K562 (cell line): ENCODE measurements around the gene DGCR6L. TPM values are rescaled to one million over a fixed set of nuclear protein-coding genes. Genes with fewer than 3 reads are reported as not detected.
A peak's percentile ranks its signal among the peaks of the same experiment; 100 is the strongest.

ENCODE experiments used
- CHD1 ChIP-seq: fragments of 200-600 bp; sonication (generic); IDR thresholded peaks from one replicate; pipeline ENCODE4 v1.6.1; 2012; ENCODE audit warnings: mild to moderate bottlenecking, moderate library complexity, low read length, inconsistent platforms
- DDX20 ChIP-seq: fragments of 450-650 bp; IDR thresholded peaks from 2 replicates; pipeline ENCODE4 v1.6.1; 2016; ENCODE audit warnings: missing genetic modification characterization, low read depth, mild to moderate bottlenecking, missing compliant biosample characterization, moderate library complexity
- HNRNPK ChIP-seq: fragments of 200-400 bp; formaldehyde crosslinking; IDR thresholded peaks from one replicate; pipeline ENCODE4 v1.6.1; 2018; ENCODE audit warnings: mild to moderate bottlenecking, low read depth, low read length; ENCODE audit not compliant: poor library complexity, severe bottlenecking
- KLF13 ChIP-seq: fragments of 450-650 bp; IDR thresholded peaks from 2 replicates; pipeline ENCODE4 v1.6.1; 2016; ENCODE audit warnings: missing genetic modification characterization, low read depth, mild to moderate bottlenecking, missing compliant biosample characterization, moderate library complexity, borderline replicate concordance
- NFXL1 ChIP-seq: fragments of 450-650 bp; formaldehyde crosslinking; IDR thresholded peaks from 2 replicates; pipeline ENCODE4 v1.4.0; 2021; ENCODE audit warnings: mild to moderate bottlenecking
- SNIP1 ChIP-seq: fragments of 450-650 bp; IDR thresholded peaks from 2 replicates; pipeline ENCODE4 v1.7.1; 2017; ENCODE audit warnings: low read depth, mild to moderate bottlenecking
- SNRNP70 ChIP-seq: fragments of 200-400 bp; formaldehyde crosslinking; optimal IDR thresholded peaks from 2 replicates; pipeline ENCODE3; 2017; ENCODE audit warnings: low read depth, low read length
- ZNF253 ChIP-seq: fragments of 250-450 bp; sonication (Bioruptor Pico); conservative IDR thresholded peaks from 2 replicates; pipeline ENCODE4 v1.6.1; 2021; ENCODE audit warnings: mild to moderate bottlenecking
- ZNF324 ChIP-seq: fragments of 250-450 bp; sonication (Bioruptor Pico); IDR thresholded peaks from 2 replicates; pipeline ENCODE4 v1.4.0; 2020; ENCODE audit warnings: mild to moderate bottlenecking
- ZNF436 ChIP-seq: fragments of 250-450, 450-650 bp; sonication (Bioruptor Pico); formaldehyde crosslinking; IDR thresholded peaks from 2 replicates; pipeline ENCODE4 v1.7.0; 2020; ENCODE audit warnings: mild to moderate bottlenecking
- ZNF586 ChIP-seq: fragments of 450-650 bp; formaldehyde crosslinking; conservative IDR thresholded peaks from 2 replicates; pipeline ENCODE4 v1.4.0; 2020; ENCODE audit warnings: mild to moderate bottlenecking, moderate library complexity
- polyA plus RNA-seq, 8 experiments: library from polyadenylated mRNA; depleted of rRNA in 4 of 8; stranded (reverse) in 5 of 8; unstranded in 3 of 8; fragments of >200 nt; fragmentation: Nextera tagmentation in 2 of 8; fragmentation: Illumina TruSeq in 1 of 8; extraction: Ambion mirVana in 2 of 8; extraction: Trizol in 1 of 8; gene quantifications; 2 replicates each; pipeline versions ENCODE4 v1.2.1 to v1.2.3, GENCODE V29; 2011 to 2014; ENCODE audit warnings: inconsistent platforms in 1 of 8, missing spikeins in 1 of 8
- total RNA-seq, 7 experiments: library from RNA; depleted of rRNA in 6 of 7; stranded (reverse); fragments of >200 nt in 6 of 7; fragmentation: Illumina TruSeq in 2 of 7; extraction: Trizol in 2 of 7; gene quantifications; 2 replicates each; pipeline versions ENCODE4 v1.2.1 to v1.2.3, GENCODE V29; 2011 to 2021; ENCODE audit warnings: low replicate concordance in 1 of 7
- TF ChIP-seq, protein P1 (sequence below): sonication (generic); formaldehyde crosslinking; IDR thresholded peaks from 2 replicates; pipeline ENCODE4 v1.8.1; 2023; ENCODE audit warnings: missing genetic modification reagents, mild to moderate bottlenecking, borderline replicate concordance
- TF ChIP-seq, protein P2 (sequence below), 2 experiments: fragments of 450-650 bp; IDR thresholded peaks; 2 replicates each; pipeline ENCODE4 v1.6.1; 2016
- TF ChIP-seq, protein P3 (sequence below): sonication (generic); formaldehyde crosslinking; IDR thresholded peaks from 2 replicates; pipeline ENCODE4 v1.8.1; 2022; ENCODE audit warnings: missing genetic modification reagents
- TF ChIP-seq, protein P4 (sequence below), 2 experiments: fragments of 450-650 bp in 1 of 2; IDR thresholded peaks; 2 replicates each; pipeline ENCODE4 v1.6.1; 2011 to 2017; ENCODE audit warnings: low read depth in 2 of 2, antibody characterized with exemption in 1 of 2, borderline replicate concordance in 1 of 2, low read length in 1 of 2, mild to moderate bottlenecking in 1 of 2, mixed read lengths in 1 of 2; ENCODE audit not compliant: control insufficient read depth in 1 of 2

The DGCR6L gene
- total and polyA plus RNA-seq, 9 of the 15 experiments (the other 6 are each of a cell fraction or from before 2014, with no cell fraction given) = 3.6 to 151 (median 51.0) TPM

DNA sequence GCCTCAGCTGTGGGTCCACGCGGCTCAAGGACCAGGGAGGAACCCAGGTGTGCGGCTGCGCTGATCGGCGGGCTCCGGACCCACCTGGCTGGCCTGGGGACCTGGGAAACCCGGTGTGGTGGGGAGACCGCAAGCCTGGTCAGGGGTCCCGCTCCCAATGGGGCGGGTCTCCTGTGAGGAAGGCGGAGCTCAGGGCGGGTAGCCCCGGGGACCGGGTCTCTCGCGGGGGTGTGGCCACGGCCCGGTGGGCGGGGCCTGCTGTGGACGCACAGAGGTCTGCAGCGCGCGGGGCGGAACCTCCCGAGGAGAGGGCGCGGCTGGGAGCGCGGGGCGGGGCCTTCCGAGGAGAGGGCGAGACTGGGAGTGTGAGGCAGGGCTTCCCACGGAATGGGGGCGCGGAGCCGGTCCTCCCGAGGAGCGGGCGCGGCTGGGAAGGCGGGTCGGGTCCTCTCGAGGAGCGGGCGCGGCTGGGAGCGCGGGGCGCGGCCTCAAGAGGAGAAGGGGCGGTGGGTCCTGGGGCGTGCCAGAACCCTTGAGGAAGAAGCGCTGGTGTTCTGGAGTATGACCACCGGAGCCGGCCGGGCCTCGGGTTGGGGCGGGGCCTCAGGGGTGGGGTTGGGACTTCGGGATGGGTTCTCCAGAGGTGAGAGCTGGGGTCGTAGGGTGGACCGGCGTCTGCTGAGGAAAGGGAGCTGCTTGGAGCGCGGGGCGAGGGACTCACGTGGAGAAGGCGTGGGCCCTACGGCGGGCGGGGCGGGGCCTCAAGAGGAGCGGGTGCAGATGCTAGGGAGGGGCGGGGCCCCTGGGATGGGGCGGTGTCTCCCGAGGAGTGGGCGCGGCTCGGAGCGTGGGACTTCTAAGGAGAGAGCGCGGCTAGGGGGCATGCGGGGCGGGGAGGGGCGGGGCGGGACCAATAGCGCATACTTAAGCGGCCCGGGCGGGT, 20.8 kb downstream of the DGCR6L start (continued):
- TF ChIP-seq NFXL1 (CRISPR knock-in tag) = no peak
- TF ChIP-seq, protein P1, sequence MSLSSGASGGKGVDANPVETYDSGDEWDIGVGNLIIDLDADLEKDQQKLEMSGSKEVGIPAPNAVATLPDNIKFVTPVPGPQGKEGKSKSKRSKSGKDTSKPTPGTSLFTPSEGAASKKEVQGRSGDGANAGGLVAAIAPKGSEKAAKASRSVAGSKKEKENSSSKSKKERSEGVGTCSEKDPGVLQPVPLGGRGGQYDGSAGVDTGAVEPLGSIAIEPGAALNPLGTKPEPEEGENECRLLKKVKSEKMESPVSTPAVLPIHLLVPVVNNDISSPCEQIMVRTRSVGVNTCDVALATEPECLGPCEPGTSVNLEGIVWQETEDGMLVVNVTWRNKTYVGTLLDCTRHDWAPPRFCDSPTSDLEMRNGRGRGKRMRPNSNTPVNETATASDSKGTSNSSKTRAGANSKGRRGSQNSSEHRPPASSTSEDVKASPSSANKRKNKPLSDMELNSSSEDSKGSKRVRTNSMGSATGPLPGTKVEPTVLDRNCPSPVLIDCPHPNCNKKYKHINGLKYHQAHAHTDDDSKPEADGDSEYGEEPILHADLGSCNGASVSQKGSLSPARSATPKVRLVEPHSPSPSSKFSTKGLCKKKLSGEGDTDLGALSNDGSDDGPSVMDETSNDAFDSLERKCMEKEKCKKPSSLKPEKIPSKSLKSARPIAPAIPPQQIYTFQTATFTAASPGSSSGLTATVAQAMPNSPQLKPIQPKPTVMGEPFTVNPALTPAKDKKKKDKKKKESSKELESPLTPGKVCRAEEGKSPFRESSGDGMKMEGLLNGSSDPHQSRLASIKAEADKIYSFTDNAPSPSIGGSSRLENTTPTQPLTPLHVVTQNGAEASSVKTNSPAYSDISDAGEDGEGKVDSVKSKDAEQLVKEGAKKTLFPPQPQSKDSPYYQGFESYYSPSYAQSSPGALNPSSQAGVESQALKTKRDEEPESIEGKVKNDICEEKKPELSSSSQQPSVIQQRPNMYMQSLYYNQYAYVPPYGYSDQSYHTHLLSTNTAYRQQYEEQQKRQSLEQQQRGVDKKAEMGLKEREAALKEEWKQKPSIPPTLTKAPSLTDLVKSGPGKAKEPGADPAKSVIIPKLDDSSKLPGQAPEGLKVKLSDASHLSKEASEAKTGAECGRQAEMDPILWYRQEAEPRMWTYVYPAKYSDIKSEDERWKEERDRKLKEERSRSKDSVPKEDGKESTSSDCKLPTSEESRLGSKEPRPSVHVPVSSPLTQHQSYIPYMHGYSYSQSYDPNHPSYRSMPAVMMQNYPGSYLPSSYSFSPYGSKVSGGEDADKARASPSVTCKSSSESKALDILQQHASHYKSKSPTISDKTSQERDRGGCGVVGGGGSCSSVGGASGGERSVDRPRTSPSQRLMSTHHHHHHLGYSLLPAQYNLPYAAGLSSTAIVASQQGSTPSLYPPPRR (CRISPR knock-in tag) = peak; percentile 62; the same call in 1 of the 2 replicates
- no peak for TF ChIP-seq ZNF436 (CRISPR knock-in tag)
- no peak for TF ChIP-seq SNIP1
- TF ChIP-seq ZNF324 (CRISPR knock-in tag) = no peak
- TF ChIP-seq, protein P2, sequence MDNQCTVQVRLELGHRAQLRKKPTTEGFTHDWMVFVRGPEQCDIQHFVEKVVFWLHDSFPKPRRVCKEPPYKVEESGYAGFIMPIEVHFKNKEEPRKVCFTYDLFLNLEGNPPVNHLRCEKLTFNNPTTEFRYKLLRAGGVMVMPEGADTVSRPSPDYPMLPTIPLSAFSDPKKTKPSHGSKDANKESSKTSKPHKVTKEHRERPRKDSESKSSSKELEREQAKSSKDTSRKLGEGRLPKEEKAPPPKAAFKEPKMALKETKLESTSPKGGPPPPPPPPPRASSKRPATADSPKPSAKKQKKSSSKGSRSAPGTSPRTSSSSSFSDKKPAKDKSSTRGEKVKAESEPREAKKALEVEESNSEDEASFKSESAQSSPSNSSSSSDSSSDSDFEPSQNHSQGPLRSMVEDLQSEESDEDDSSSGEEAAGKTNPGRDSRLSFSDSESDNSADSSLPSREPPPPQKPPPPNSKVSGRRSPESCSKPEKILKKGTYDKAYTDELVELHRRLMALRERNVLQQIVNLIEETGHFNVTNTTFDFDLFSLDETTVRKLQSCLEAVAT (IDR thresholded peaks at IDR 0.05) = no peak
- no peak for TF ChIP-seq ZNF586
- TF ChIP-seq HNRNPK = peak; percentile 43
- TF ChIP-seq, protein P3, sequence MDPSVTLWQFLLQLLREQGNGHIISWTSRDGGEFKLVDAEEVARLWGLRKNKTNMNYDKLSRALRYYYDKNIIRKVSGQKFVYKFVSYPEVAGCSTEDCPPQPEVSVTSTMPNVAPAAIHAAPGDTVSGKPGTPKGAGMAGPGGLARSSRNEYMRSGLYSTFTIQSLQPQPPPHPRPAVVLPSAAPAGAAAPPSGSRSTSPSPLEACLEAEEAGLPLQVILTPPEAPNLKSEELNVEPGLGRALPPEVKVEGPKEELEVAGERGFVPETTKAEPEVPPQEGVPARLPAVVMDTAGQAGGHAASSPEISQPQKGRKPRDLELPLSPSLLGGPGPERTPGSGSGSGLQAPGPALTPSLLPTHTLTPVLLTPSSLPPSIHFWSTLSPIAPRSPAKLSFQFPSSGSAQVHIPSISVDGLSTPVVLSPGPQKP (CRISPR knock-in tag) = no peak
- TF ChIP-seq DDX20 (tag) = no peak
- peak; percentile 46; the same call in 1 of the 2 replicates for TF ChIP-seq KLF13 (tag)
- TF ChIP-seq SNRNP70 = no peak
- TF ChIP-seq ZNF253 (CRISPR knock-in tag) = no peak; the same call in 1 of the 2 replicates
- no peak for TF ChIP-seq CHD1
- TF ChIP-seq, protein P4, sequence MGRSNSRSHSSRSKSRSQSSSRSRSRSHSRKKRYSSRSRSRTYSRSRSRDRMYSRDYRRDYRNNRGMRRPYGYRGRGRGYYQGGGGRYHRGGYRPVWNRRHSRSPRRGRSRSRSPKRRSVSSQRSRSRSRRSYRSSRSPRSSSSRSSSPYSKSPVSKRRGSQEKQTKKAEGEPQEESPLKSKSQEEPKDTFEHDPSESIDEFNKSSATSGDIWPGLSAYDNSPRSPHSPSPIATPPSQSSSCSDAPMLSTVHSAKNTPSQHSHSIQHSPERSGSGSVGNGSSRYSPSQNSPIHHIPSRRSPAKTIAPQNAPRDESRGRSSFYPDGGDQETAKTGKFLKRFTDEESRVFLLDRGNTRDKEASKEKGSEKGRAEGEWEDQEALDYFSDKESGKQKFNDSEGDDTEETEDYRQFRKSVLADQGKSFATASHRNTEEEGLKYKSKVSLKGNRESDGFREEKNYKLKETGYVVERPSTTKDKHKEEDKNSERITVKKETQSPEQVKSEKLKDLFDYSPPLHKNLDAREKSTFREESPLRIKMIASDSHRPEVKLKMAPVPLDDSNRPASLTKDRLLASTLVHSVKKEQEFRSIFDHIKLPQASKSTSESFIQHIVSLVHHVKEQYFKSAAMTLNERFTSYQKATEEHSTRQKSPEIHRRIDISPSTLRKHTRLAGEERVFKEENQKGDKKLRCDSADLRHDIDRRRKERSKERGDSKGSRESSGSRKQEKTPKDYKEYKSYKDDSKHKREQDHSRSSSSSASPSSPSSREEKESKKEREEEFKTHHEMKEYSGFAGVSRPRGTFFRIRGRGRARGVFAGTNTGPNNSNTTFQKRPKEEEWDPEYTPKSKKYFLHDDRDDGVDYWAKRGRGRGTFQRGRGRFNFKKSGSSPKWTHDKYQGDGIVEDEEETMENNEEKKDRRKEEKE (IDR thresholded peaks at IDR 0.05; ENCODE audit: borderline replicate concordance in 1 of 2, control insufficient read depth in 1 of 2, low read depth in 2 of 2, low read length in 1 of 2) = no peak
